ENCODE data around the gene KSR2.

The KSR2 gene

DNA sequence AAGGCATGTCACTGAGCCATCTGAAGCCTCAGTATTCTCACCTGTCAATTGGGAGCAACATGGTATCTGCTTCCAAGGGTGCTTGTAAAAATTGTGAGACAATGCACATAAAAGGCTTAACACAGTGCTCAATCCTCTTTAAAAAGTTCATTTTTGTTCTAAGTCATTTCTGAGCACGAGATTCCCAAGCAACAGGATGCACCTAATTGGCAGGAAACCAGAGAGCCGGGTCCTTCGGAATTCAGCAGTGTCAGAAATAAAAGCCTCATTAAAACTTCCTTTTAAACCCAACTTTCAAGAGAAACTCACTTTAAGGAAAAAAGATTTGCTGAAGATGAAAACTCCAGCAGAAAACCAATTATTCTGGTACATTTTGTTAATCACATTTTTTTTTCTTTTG lies 494.9 kb downstream of the KSR2 start:
- TF ChIP-seq, protein P1, sequence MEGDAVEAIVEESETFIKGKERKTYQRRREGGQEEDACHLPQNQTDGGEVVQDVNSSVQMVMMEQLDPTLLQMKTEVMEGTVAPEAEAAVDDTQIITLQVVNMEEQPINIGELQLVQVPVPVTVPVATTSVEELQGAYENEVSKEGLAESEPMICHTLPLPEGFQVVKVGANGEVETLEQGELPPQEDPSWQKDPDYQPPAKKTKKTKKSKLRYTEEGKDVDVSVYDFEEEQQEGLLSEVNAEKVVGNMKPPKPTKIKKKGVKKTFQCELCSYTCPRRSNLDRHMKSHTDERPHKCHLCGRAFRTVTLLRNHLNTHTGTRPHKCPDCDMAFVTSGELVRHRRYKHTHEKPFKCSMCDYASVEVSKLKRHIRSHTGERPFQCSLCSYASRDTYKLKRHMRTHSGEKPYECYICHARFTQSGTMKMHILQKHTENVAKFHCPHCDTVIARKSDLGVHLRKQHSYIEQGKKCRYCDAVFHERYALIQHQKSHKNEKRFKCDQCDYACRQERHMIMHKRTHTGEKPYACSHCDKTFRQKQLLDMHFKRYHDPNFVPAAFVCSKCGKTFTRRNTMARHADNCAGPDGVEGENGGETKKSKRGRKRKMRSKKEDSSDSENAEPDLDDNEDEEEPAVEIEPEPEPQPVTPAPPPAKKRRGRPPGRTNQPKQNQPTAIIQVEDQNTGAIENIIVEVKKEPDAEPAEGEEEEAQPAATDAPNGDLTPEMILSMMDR (IDR thresholded peaks at IDR 0.05; ENCODE audit: low read depth, low read length): no peak
- no peak overlapping the region for H3K4me3 ChIP-seq (replicated peaks in 1 of 2; ENCODE audit: low read depth in 2 of 2, low read length in 2 of 2)
- no peak for DNase-seq (ENCODE audit: low read depth in 2 of 2)

DNA sequence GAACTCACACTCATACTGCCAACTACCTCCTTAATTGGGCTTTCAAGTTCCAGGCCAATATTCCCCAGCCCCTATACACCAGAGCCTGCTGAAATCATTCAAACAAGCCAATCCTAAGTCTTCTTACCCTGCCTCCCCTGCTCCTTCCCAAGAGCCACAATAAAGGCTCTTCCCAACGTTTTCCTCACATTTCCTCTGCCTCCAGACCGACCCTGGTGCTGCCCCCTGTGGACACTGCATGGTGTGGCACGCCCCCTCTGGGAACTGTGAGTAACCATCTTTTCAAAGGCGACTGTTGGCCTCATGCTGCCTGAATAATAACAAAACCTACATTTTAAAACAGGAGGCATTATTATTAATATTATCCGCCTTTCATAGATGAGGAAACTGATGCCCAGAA lies 495.8 kb downstream of the KSR2 start:
- DNase-seq (ENCODE audit: low read depth in 2 of 2): no peak
- TF ChIP-seq, protein P1 (IDR thresholded peaks at IDR 0.05; ENCODE audit: low read depth, low read length): peak; percentile 6
- H3K4me3 ChIP-seq (replicated peaks in 1 of 2; ENCODE audit: low read depth in 2 of 2, low read length in 2 of 2): no peak overlapping the region

DNA sequence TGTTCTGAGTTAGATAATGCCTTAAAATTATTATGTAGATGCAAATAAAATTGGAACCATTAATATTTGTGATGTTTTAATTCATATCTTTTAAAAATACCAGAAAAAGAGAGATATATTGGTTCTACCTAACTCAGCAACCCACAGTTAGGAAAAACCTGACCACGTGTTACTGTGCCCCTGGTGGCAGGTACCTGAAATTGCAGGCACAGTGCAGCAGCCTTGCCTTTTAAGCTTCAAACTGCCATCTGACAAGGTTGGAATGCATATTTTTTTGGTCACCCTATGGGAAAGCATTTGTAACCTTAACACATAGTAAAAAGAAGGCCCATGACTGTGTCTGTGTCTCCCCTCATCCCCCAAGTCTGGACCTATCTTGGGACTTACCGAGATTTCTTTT lies 498.0 kb downstream of the KSR2 start:
- no peak for DNase-seq (ENCODE audit: low read depth in 2 of 2)
- H3K4me3 ChIP-seq (replicated peaks in 1 of 2; ENCODE audit: low read depth in 2 of 2, low read length in 2 of 2): no peak overlapping the region
- TF ChIP-seq, protein P1 (IDR thresholded peaks at IDR 0.05; ENCODE audit: low read depth, low read length): peak; percentile 17

DNA sequence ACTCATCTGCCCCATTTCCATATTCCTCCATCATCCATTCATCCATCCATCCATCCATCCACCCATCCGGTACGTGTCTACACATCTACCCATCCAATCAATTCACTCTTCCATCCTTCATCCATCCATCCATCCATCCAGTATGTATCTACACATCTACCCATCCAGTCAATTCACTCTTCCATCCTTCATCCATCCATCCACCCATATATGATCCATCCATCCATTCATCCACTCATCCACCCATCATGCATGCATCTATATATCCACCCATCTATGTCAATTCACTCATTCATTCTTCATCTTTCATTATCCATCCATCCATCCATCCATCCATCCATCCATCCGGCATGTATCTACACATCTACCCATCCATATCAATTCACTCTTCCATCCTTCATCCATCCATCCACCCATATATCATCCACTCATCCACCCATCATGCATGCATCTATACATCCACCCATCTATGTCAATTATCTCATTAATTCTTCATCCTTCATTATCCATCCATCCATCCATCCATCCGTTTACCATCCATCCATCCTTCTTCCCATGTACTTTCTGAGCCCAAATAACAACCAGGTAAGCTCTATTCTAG lies 498.8 kb downstream of the KSR2 start:
- TF ChIP-seq, protein P1 (IDR thresholded peaks at IDR 0.05; ENCODE audit: low read depth, low read length): no peak
- H3K4me3 ChIP-seq (replicated peaks in 1 of 2; ENCODE audit: low read depth in 2 of 2, low read length in 2 of 2): no peak overlapping the region
- no peak for DNase-seq (ENCODE audit: low read depth in 2 of 2)

DNA sequence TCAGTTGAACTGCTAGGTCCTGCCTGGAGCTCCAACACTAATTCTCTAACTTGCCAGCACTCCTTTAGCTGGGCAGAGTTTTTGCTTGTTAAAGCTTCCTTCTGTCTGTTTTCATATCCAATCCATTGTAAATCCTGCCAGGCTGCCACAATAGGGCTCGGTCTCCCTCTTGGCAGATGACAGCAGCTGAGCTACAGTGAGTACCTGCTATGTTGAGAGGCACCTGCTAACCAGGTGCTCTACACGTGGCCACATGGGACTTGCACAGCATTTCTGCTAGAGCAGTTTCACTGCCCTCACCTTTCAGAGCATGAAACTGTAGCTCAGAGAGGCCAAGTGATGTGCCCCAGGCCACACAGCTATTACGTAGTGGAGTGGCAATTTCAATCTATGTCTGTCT lies 500.8 kb downstream of the KSR2 start:
- no peak for DNase-seq (ENCODE audit: low read depth in 2 of 2)
- no peak overlapping the region for H3K4me3 ChIP-seq (replicated peaks in 1 of 2; ENCODE audit: low read depth in 2 of 2, low read length in 2 of 2)
- TF ChIP-seq, protein P1 (IDR thresholded peaks at IDR 0.05; ENCODE audit: low read depth, low read length): no peak

DNA sequence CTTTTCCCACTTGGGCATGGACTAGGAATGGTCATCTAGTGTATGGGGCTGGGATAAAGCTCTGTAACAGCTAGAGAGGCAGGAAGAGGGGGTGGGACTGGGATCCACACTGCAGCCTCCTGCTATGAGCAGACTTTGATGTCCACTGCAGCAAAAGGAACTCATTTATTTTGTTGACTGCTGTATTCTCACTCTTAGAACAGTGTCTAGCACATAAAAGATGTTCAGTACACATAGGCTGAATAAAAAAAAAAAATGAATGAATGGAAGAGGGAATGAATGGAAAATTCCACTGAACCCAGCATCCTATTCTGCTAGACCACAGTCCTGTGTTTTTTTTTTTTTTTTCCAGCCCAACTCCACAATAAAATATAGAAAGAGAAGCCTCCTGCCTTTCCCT lies 501.2 kb downstream of the KSR2 start:
- no peak overlapping the region for H3K4me3 ChIP-seq (replicated peaks in 1 of 2; ENCODE audit: low read depth in 2 of 2, low read length in 2 of 2)
- DNase-seq (ENCODE audit: low read depth in 2 of 2): no peak
- TF ChIP-seq, protein P1 (IDR thresholded peaks at IDR 0.05; ENCODE audit: low read depth, low read length): no peak
